ENCODE data around the gene TPX2. TPM values are rescaled to one million over a fixed set of nuclear protein-coding genes. Genes with fewer than 3 reads are reported as not detected.

Gene TPX2
- total RNA-seq, 1 experiment from 2014 or later, result 179 TPM

DNA sequence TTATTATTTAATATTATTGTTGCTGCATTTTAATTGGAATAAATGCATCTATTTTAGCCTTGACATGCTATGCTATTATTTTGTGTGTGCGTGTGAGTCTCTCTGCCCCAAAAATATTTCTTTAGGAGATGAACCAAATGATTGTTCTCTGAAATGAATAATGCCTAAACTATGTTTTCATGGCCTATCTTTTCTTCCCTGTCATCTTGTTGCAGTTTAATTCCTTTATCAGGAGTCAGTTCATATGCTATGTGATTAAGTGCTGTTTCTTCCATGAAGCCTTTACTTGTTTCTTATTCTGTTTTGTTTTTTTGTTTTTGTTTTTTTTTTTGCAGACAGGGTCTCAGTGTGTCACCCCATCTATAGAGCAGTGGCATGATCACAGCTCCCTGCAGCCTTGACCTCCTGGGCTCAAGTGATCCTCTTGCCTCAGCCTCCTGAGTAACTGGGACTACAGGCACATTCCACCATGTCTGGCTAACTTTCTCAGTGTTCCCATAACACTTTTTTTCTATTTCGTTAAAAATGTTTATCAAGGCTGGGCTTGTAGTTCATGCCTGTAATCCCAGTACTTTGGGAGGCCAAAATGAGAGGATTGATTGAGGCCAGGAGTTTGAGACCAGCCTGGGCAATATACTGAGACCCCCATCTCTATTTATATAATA lies 25.7 kb downstream of the TPX2 start:
- no peak for TF ChIP-seq CTCF (IDR thresholded peaks at IDR 0.05; ENCODE audit: unreplicated experiment)
- Mint-ChIP-seq H3K36me3 (ENCODE audit: insufficient read depth, unreplicated experiment) (peaks cover 48% of the 10 kb centered on the region), H3K4me3 (ENCODE audit: low read depth, unreplicated experiment) (no peak overlapping the region), H3K9me3 (ENCODE audit: low read depth, unreplicated experiment) (no peaks in the 10 kb centered on the region), H3K4me1 (ENCODE audit: low read depth, unreplicated experiment) (no peaks in the 10 kb centered on the region), H3K27ac (ENCODE audit: unreplicated experiment) (no peak overlapping the region), H3K27me3 (ENCODE audit: unreplicated experiment) (no peaks in the 10 kb centered on the region)
- no peak for DNase-seq
- intact Hi-C loops (cut with micrococcal nuclease; ENCODE audit: unreplicated experiment), result no loop called here
- no TSS peak for BruUV-seq (replicated peaks)
- CTCF ChIA-PET, result no interaction called here

DNA sequence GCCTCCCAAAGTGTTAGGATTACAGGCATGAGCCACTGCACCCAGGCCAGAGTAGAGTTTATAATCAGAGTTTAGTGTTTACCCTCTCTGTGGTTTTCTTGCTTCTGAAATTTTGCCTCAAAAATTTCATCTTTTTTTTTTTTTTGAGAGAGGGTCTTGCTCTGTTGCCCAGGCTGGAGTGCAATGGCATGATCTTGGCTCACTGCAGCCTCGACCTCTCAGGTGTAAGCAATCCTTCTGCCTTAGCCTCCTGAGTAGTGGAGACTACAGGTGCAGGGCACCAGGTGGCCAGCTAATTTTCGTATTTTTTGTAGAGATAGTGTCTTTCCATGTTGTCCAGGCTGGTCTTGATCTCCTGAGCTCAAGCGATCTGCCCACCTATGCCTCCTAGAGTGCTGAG lies 28.7 kb downstream of the TPX2 start:
- Mint-ChIP-seq H3K36me3 (ENCODE audit: insufficient read depth, unreplicated experiment) (peaks cover 61% of the 10 kb centered on the region), H3K27me3 (ENCODE audit: unreplicated experiment) (no peaks in the 10 kb centered on the region), H3K4me3 (ENCODE audit: low read depth, unreplicated experiment) (no peak overlapping the region), H3K27ac (ENCODE audit: unreplicated experiment) (no peak overlapping the region), H3K4me1 (ENCODE audit: low read depth, unreplicated experiment) (no peaks in the 10 kb centered on the region), H3K9me3 (ENCODE audit: low read depth, unreplicated experiment) (no peaks in the 10 kb centered on the region)
- CTCF ChIA-PET, result interaction anchor here (0.7 kb wide), 1 partner anchor 9 kb away, joined by 3 read pairs; no protein-coding TSS in a partner anchor
- intact Hi-C loops (cut with micrococcal nuclease; ENCODE audit: unreplicated experiment), result no loop called here
- no TSS peak for BruUV-seq (replicated peaks)
- TF ChIP-seq CTCF (IDR thresholded peaks at IDR 0.05; ENCODE audit: unreplicated experiment), result no peak
- no peak for DNase-seq

DNA sequence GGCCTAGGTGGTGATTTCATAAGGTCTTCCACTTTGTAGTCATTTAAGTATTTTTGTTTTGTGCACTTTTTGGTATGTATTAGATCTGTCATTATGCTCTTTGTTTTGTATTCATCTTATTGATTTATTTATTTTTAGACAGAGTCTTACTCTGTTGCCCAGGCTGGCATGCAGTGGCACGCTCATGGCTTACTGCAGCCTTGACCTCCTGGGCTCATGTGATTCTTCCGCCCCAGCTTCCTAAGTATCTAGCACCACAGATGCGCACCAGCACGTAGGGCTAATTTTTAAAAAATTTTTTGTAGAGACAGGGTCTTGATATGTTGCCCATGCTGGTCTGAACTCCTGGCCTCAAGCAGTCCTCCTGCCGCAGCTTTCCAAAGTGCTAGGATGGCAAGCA lies 30.6 kb downstream of the TPX2 start:
- CTCF ChIA-PET, result interaction anchor here (0.6 kb wide), 1 partner anchor 38 kb away, joined by 5 read pairs; no protein-coding TSS in a partner anchor
- intact Hi-C loops (cut with micrococcal nuclease; ENCODE audit: unreplicated experiment), result no loop called here
- no peak overlapping the region for H3K27ac Mint-ChIP-seq (ENCODE audit: unreplicated experiment)
- H3K4me3 Mint-ChIP-seq (ENCODE audit: low read depth, unreplicated experiment), result no peak overlapping the region
- no TSS peak for BruUV-seq (replicated peaks)
- peaks cover 78% of the 10 kb centered on the region for H3K36me3 Mint-ChIP-seq (ENCODE audit: insufficient read depth, unreplicated experiment)
- H3K27me3 Mint-ChIP-seq (ENCODE audit: unreplicated experiment), result no peaks in the 10 kb centered on the region
- no peak for TF ChIP-seq CTCF (IDR thresholded peaks at IDR 0.05; ENCODE audit: unreplicated experiment)
- no peak for DNase-seq
- H3K9me3 Mint-ChIP-seq (ENCODE audit: low read depth, unreplicated experiment), result no peaks in the 10 kb centered on the region
- H3K4me1 Mint-ChIP-seq (ENCODE audit: low read depth, unreplicated experiment), result no peaks in the 10 kb centered on the region

DNA sequence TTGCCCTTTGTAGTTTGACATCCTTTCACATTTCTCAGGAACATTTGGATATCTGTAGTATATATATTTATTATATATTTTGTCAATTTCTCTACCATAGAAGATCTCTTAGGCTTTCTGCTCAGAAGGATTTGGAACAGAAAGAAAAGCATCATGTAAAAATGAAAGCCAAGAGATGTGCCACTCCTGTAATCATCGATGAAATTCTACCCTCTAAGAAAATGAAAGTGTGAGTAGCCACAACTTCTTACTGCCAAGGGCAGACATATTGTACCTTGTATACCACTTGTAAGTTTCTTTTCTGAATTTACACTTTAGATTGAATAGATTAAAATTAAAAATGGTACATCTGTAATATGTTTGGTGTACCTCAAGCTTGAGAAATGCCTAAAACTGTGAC lies 31.2 kb downstream of the TPX2 start:
- no TSS peak for BruUV-seq (replicated peaks)
- peaks cover 80% of the 10 kb centered on the region for H3K36me3 Mint-ChIP-seq (ENCODE audit: insufficient read depth, unreplicated experiment)
- no peaks in the 10 kb centered on the region for H3K4me1 Mint-ChIP-seq (ENCODE audit: low read depth, unreplicated experiment)
- no peak overlapping the region for H3K4me3 Mint-ChIP-seq (ENCODE audit: low read depth, unreplicated experiment)
- intact Hi-C loops (cut with micrococcal nuclease; ENCODE audit: unreplicated experiment), result no loop called here
- CTCF ChIA-PET, result no interaction called here
- no peaks in the 10 kb centered on the region for H3K9me3 Mint-ChIP-seq (ENCODE audit: low read depth, unreplicated experiment)
- no peak overlapping the region for H3K27ac Mint-ChIP-seq (ENCODE audit: unreplicated experiment)
- no peak for TF ChIP-seq CTCF (IDR thresholded peaks at IDR 0.05; ENCODE audit: unreplicated experiment)
- DNase-seq, result no peak
- H3K27me3 Mint-ChIP-seq (ENCODE audit: unreplicated experiment), result no peaks in the 10 kb centered on the region
